ENCODE data around the gene MYL3. TPM values are rescaled to one million over a fixed set of nuclear protein-coding genes. Genes with fewer than 3 reads are reported as not detected.
A peak's percentile ranks its signal among the peaks of the same experiment; 100 is the strongest.

MYL3 gene
- total RNA-seq, 3 donors from 2014 or later (not counting 1 experiment from before 2014, with no cell fraction given) = not detected

GRCh38 chr3:46878781-46879436, 15.7 kb upstream of the MYL3 start:
- WGBS (ENCODE audit: insufficient coverage) = 48% methylated on average over 2 of the region's 2 CpGs
- DNase-seq (no peak), ATAC-seq (peak; percentile 58 to 80 (median 72))
- Mint-ChIP-seq H3K27me3 (ENCODE audit: low read depth in 2 of 2) (peaks cover 15 to 25% of the 10 kb centered on the region in 2 donors), H3K9me3 (no peaks in the 10 kb centered on the region), H3K36me3 (no peaks in the 10 kb centered on the region), H3K27ac (peak overlapping the region in 1 of 2 donors; percentile 47), H3K4me1 (peaks cover 20 to 38% of the 10 kb centered on the region in 2 donors), H3K4me3 (peak overlapping the region; percentile 33)
- no peaks in the 10 kb centered on the region for H3K9me3 ChIP-seq (ENCODE audit: control insufficient read depth, insufficient read depth, low read length)
- H3K4me3 ChIP-seq (ENCODE audit: low read length) = no peak overlapping the region
- peaks cover 31% of the 10 kb centered on the region for H3K4me1 ChIP-seq (ENCODE audit: control insufficient read depth, insufficient read depth, low read length)
- no peaks in the 10 kb centered on the region for H3K36me3 ChIP-seq (ENCODE audit: control insufficient read depth, insufficient read depth, low read length)
- H3K27me3 ChIP-seq (ENCODE audit: control insufficient read depth, insufficient read depth, low read length) = peaks cover 19% of the 10 kb centered on the region
- intact Hi-C loops (cut with micrococcal nuclease) = no loop called here
- TF ChIP-seq CTCF (IDR thresholded peaks at IDR 0.05) = no peak
- no peak overlapping the region for H3K27ac ChIP-seq (ENCODE audit: low read length)

GRCh38 chr3:46877406-46878125, 14.3 kb upstream of the MYL3 start, which contains the start of gene PTH1R:
Gene PTH1R, plus strand, starts transcription at chr3:46877721. Its CDS starts 5,839 bp downstream, at chr3:46883560.
- peak within 1 kb of the TSS; percentile 33 for H3K4me3 Mint-ChIP-seq
- no peak within 1 kb of the TSS for H3K27ac ChIP-seq (ENCODE audit: low read length)
- H3K4me3 ChIP-seq (ENCODE audit: low read length) = no peak within 1 kb of the TSS
- H3K27me3 Mint-ChIP-seq (ENCODE audit: low read depth in 2 of 2) = peaks cover 13 to 22% of the 10 kb centered on the region in 2 donors
- H3K36me3 ChIP-seq (ENCODE audit: control insufficient read depth, insufficient read depth, low read length) = no peaks in the 10 kb centered on the region
- peaks cover 20 to 30% of the 10 kb centered on the region in 2 donors for H3K4me1 Mint-ChIP-seq
- H3K27ac Mint-ChIP-seq = peak within 1 kb of the TSS in 1 of 2 donors; percentile 47
- no peaks in the 10 kb centered on the region for H3K9me3 Mint-ChIP-seq
- ATAC-seq (no peak), DNase-seq (no peak)
- H3K9me3 ChIP-seq (ENCODE audit: control insufficient read depth, insufficient read depth, low read length) = no peaks in the 10 kb centered on the region
- peaks cover 24% of the 10 kb centered on the region for H3K4me1 ChIP-seq (ENCODE audit: control insufficient read depth, insufficient read depth, low read length)
- intact Hi-C loops (cut with micrococcal nuclease) = no loop called here
- no peaks in the 10 kb centered on the region for H3K36me3 Mint-ChIP-seq
- no peak for TF ChIP-seq CTCF (IDR thresholded peaks at IDR 0.05)
- 80% methylated on average over 7 of the region's 7 CpGs for WGBS (ENCODE audit: insufficient coverage)
- peaks cover 15% of the 10 kb centered on the region for H3K27me3 ChIP-seq (ENCODE audit: control insufficient read depth, insufficient read depth, low read length)

GRCh38 chr3:46876313-46877300, 13.4 kb upstream of the MYL3 start:
- no peak for TF ChIP-seq CTCF (IDR thresholded peaks at IDR 0.05)

More at GRCh38 chr3:46876313-46877300, 13.4 kb upstream of the MYL3 start:
- Mint-ChIP-seq H3K4me3 (no peak overlapping the region), H3K9me3 (no peaks in the 10 kb centered on the region), H3K27me3 (ENCODE audit: low read depth in 2 of 2) (peaks cover 13 to 19% of the 10 kb centered on the region in 2 donors), H3K27ac (no peak overlapping the region), H3K36me3 (no peaks in the 10 kb centered on the region), H3K4me1 (peaks cover 20 to 28% of the 10 kb centered on the region in 2 donors)
- ATAC-seq = no peak
- Histone ChIP-seq H3K4me1 (ENCODE audit: control insufficient read depth, insufficient read depth, low read length) (peaks cover 18% of the 10 kb centered on the region), H3K4me3 (ENCODE audit: low read length) (no peak overlapping the region), H3K9me3 (ENCODE audit: control insufficient read depth, insufficient read depth, low read length) (no peaks in the 10 kb centered on the region), H3K36me3 (ENCODE audit: control insufficient read depth, insufficient read depth, low read length) (no peaks in the 10 kb centered on the region), H3K27me3 (ENCODE audit: control insufficient read depth, insufficient read depth, low read length) (peaks cover 12% of the 10 kb centered on the region), H3K27ac (ENCODE audit: low read length) (no peak overlapping the region)
- intact Hi-C loops (cut with micrococcal nuclease) = no loop called here
- 91% methylated on average over 10 of the region's 10 CpGs for WGBS (ENCODE audit: insufficient coverage)
- no peak for DNase-seq

Measured in natural killer cell (primary cell).